Left ventricle myocardium inferior (tissue), 1 donor: Measurements from ENCODE around the gene KCTD2. TPM values are rescaled to one million over a fixed set of nuclear protein-coding genes. Genes with fewer than 3 reads are reported as not detected.
"Not testable (repeated sequence)": the region's sequence is repeated elsewhere in the genome, so short reads cannot be mapped to it uniquely, and the experiment has no call there.

Experiments
- DNase-seq: peaks from one replicate; pipeline ENCODE4 v3.0.0-alpha.2; 2020
- H3K27ac ChIP-seq: fragments of 200-600 bp; replicated peaks from 2 replicates; pipeline ENCODE4 v1.8.0; 2021
- H3K27me3 ChIP-seq: fragments of 200-600 bp; 2 replicates; pipeline ENCODE4 v1.8.0; 2021; ENCODE audit warnings: low read depth
- H3K36me3 ChIP-seq: fragments of 200-600 bp; 2 replicates; pipeline ENCODE4 v1.8.0; 2021
- H3K4me1 ChIP-seq: fragments of 200-600 bp; 2 replicates; pipeline ENCODE4 v1.8.0; 2021
- H3K4me3 ChIP-seq: fragments of 200-600 bp; 2 replicates; pipeline ENCODE4 v1.8.0; 2021; ENCODE audit warnings: mild to moderate bottlenecking, moderate library complexity
- H3K9me3 ChIP-seq: fragments of 200-600 bp; replicated peaks from 2 replicates; pipeline ENCODE4 v1.8.0; 2021
- CTCF ChIP-seq: fragments of 200-600 bp; IDR thresholded peaks from 2 replicates; pipeline ENCODE4 v1.8.0; 2021; ENCODE audit warnings: antibody characterized with exemption, mild to moderate bottlenecking, borderline replicate concordance
- intact Hi-C: fragments of 100-400 bp; cut with micrococcal nuclease; formaldehyde crosslinking; loops from one replicate; pipeline ENCODE4 v1.11.0; 2022
- total RNA-seq: library from RNA; stranded (reverse); fragmentation: NEBNext Ultra II Directional; extraction: Animal tissue kit (Norgen Biotek cat#: 25700); gene quantifications from one replicate; pipeline ENCODE4 v1.2.1, GENCODE V29; 2021
- donor health status: DM: no; HTN: yes; CAD: no; lungs with severe emphysema.

KCTD2 gene
- total RNA-seq, 1 donor from 2014 or later: 23.1 TPM

- no peaks in the 10 kb centered on the region for H3K9me3 ChIP-seq
- no peak overlapping the region for H3K27ac ChIP-seq
- H3K36me3 ChIP-seq: peaks cover 39% of the 10 kb centered on the region
- intact Hi-C loops: no loop called here
- DNase-seq: no peak
- no peak for TF ChIP-seq CTCF
- H3K27me3 ChIP-seq: no peaks in the 10 kb centered on the region
- H3K4me1 ChIP-seq: no peaks in the 10 kb centered on the region
- H3K4me3 ChIP-seq: no peak overlapping the region
Observed at GRCh38 chr17:75065562-75066151, 18.6 kb downstream of the KCTD2 start.

- intact Hi-C loops: no loop called here
Observed at GRCh38 chr17:75067856-75068255, 20.8 kb downstream of the KCTD2 start.

GRCh38 chr17:75068750-75069149 lies 21.7 kb downstream of the KCTD2 start:
- Histone ChIP-seq H3K9me3 (no peaks in the 10 kb centered on the region), H3K4me3 (no peak overlapping the region), H3K27me3 (no peaks in the 10 kb centered on the region), H3K36me3 (peaks cover 11% of the 10 kb centered on the region), H3K4me1 (peaks cover 13% of the 10 kb centered on the region), H3K27ac (no peak overlapping the region)
- intact Hi-C loops: no loop called here
- TF ChIP-seq CTCF: no peak
- no peak for DNase-seq

More at GRCh38 chr17:75067856-75068255, 20.8 kb downstream of the KCTD2 start:
- Histone ChIP-seq H3K9me3 (no peaks in the 10 kb centered on the region), H3K27me3 (no peaks in the 10 kb centered on the region), H3K4me3 (no peak overlapping the region), H3K4me1 (peaks cover 13% of the 10 kb centered on the region), H3K27ac (no peak overlapping the region), H3K36me3 (peaks cover 20% of the 10 kb centered on the region)
- no peak for DNase-seq
- no peak for TF ChIP-seq CTCF

GRCh38 chr17:75069783-75070182 lies 22.8 kb downstream of the KCTD2 start:
- Histone ChIP-seq H3K9me3 (no peaks in the 10 kb centered on the region), H3K27me3 (no peaks in the 10 kb centered on the region), H3K4me1 (peaks cover 13% of the 10 kb centered on the region), H3K4me3 (no peak overlapping the region), H3K27ac (no peak overlapping the region), H3K36me3 (peaks cover under 1% of the 10 kb centered on the region)
- TF ChIP-seq CTCF: peak; percentile 34
- intact Hi-C loops: no loop called here
- DNase-seq: no peak

GRCh38 chr17:75071478-75072271 lies 24.6 kb downstream of the KCTD2 start:
- H3K9me3 ChIP-seq, H3K27me3 ChIP-seq, H3K36me3 ChIP-seq, DNase-seq, H3K4me3 ChIP-seq, intact Hi-C loops: not testable (repeated sequence)
- Histone ChIP-seq H3K4me1 (peaks cover 13% of the 10 kb centered on the region), H3K27ac (peak overlapping the region; percentile 19)

GRCh38 chr17:75072909-75073308 lies 25.9 kb downstream of the KCTD2 start:
- H3K36me3 ChIP-seq, intact Hi-C loops, H3K27ac ChIP-seq, H3K4me3 ChIP-seq, DNase-seq, H3K27me3 ChIP-seq, H3K9me3 ChIP-seq: not testable (repeated sequence)
- H3K4me1 ChIP-seq: peaks cover 24% of the 10 kb centered on the region
